Measurements from ENCODE around the gene AGR2.

DNA sequence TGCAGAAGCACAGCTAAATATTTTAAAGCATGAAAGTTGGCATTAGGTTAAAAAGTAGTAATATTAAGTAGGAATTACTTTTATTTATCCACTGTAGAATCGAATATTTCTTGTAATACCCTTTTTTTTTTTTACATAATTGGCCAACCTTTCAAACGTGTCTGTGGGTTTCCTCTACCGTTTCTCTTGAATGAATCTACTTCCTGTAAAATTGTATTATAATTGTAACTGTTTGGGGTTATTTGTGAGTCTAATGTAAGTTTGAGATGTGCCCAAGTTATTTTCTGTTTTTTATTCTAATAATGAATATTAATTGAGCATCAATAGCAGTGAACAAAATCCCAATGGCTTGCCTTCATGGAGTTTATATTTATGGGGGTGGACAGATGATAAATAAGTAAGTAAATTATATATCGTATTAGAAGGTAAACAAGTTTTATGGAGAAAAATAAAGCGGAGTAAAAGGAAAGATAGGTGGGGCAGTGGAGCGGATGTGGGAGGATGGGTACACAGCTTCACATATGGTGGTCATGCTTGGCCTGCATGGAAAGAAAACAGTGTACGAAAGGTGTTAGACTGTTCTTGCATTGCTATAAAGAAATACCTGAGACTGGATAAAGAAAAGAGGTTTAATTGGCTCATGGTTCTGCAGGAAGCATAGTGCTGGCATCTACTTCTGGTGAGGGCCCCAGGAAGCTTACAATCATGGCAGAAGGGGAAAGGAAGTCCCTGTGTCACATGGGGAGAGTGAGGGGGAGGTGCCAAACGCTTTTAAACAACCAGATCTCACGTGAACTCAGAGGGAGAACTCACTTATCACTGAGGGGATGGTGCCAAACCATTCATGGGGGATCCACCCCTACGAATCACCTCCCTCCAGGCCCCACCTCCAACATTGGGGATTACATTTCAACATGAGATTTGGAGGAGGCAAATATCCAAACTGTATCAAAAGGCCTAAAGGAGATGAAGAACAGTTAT is 45.9 kb downstream of the AGR2 start:
- TF ChIP-seq, protein P1, sequence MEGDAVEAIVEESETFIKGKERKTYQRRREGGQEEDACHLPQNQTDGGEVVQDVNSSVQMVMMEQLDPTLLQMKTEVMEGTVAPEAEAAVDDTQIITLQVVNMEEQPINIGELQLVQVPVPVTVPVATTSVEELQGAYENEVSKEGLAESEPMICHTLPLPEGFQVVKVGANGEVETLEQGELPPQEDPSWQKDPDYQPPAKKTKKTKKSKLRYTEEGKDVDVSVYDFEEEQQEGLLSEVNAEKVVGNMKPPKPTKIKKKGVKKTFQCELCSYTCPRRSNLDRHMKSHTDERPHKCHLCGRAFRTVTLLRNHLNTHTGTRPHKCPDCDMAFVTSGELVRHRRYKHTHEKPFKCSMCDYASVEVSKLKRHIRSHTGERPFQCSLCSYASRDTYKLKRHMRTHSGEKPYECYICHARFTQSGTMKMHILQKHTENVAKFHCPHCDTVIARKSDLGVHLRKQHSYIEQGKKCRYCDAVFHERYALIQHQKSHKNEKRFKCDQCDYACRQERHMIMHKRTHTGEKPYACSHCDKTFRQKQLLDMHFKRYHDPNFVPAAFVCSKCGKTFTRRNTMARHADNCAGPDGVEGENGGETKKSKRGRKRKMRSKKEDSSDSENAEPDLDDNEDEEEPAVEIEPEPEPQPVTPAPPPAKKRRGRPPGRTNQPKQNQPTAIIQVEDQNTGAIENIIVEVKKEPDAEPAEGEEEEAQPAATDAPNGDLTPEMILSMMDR (IDR thresholded peaks at IDR 0.05): no peak
- no peak for TF ChIP-seq POLR2AphosphoS5 (IDR thresholded peaks at IDR 0.05)

Measured in esophagus muscularis mucosa (tissue), 3 donors.